Prostate gland (tissue), 2 donors: Measurements from ENCODE around the gene LIME1.

Experiments used
- POLR2AphosphoS5 ChIP-seq: sonication (generic); formaldehyde crosslinking; IDR thresholded peaks from one replicate; pipeline ENCODE4 v1.6.1; 2017; ENCODE audit warnings: antibody characterized with exemption
- TF ChIP-seq, protein P1 (sequence below), 4 experiments: fragments of 200-600 bp in 2 of 4; fragments of 450-650 bp in 2 of 4; sonication (generic) in 2 of 4; IDR thresholded peaks; 1 replicate in 3 of 4; 2 replicates in 1 of 4; pipeline ENCODE4 v1.5.1; 2016 to 2019; ENCODE audit warnings: antibody characterized with exemption in 4 of 4, mild to moderate bottlenecking in 2 of 4, moderate library complexity in 2 of 4

DNA sequence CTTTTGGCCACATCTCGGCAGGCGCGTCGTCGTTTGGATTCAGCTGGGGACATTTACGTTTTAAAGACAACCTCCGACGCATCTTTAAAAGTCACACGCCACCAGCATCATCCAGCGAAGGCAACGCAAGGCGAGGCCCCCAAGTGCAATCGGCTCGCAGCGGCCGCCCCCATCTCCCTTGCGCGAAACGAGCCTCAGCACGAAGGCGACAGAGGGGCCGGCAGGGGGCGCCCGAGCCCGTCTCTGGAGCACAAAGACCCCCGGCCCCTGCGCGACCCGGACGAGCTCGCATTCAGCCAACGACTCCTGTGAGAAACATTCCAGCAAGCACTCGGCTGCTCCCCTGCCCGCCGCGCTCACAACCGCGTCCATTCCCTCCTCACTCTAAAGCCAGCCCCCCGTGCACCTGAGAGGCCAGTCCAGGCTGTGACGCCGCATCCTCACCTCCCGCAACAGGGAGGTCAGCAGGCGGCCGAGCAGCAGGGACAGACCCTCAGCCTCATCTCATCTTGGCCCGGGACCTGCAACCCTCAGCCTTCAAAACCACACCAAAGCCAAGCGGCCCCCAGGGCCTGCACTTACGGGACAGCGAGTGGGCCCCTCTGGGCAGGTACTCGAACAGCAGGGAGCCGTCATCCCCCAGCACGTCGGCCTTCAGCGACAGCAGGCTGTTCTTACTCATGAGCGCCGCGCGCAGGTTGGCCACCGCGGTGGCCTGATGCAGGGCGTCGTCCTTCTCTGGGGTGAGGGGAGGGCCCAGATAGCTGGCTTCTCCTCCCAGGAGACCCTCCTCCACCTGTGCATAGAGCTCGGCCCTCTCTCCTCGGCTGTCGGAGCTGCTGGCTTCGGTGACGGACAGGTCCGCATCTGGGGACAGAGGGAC lies 38.9 kb downstream of the LIME1 start:
- TF ChIP-seq, protein P1, sequence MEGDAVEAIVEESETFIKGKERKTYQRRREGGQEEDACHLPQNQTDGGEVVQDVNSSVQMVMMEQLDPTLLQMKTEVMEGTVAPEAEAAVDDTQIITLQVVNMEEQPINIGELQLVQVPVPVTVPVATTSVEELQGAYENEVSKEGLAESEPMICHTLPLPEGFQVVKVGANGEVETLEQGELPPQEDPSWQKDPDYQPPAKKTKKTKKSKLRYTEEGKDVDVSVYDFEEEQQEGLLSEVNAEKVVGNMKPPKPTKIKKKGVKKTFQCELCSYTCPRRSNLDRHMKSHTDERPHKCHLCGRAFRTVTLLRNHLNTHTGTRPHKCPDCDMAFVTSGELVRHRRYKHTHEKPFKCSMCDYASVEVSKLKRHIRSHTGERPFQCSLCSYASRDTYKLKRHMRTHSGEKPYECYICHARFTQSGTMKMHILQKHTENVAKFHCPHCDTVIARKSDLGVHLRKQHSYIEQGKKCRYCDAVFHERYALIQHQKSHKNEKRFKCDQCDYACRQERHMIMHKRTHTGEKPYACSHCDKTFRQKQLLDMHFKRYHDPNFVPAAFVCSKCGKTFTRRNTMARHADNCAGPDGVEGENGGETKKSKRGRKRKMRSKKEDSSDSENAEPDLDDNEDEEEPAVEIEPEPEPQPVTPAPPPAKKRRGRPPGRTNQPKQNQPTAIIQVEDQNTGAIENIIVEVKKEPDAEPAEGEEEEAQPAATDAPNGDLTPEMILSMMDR (IDR thresholded peaks at IDR 0.05) = peak; percentile 44 to 75 (median 55)
- no peak for TF ChIP-seq POLR2AphosphoS5
